Stimulated activated CD4-positive, alpha-beta T cell treated with anti-CD3 and anti-CD28 coated beads, Interleukin-1b, Interleukin-23, amount 100 ng/mL, for 24 hours (primary cell): ENCODE data around the gene MAPK11.

Experiments
- DNase-seq, 4 experiments: peaks; one replicate each; pipeline ENCODE4 v3.0.0-alpha.2; 2020; ENCODE audit warnings: low read depth in 4 of 4, low spot score in 1 of 4

MAPK11 gene

DNA sequence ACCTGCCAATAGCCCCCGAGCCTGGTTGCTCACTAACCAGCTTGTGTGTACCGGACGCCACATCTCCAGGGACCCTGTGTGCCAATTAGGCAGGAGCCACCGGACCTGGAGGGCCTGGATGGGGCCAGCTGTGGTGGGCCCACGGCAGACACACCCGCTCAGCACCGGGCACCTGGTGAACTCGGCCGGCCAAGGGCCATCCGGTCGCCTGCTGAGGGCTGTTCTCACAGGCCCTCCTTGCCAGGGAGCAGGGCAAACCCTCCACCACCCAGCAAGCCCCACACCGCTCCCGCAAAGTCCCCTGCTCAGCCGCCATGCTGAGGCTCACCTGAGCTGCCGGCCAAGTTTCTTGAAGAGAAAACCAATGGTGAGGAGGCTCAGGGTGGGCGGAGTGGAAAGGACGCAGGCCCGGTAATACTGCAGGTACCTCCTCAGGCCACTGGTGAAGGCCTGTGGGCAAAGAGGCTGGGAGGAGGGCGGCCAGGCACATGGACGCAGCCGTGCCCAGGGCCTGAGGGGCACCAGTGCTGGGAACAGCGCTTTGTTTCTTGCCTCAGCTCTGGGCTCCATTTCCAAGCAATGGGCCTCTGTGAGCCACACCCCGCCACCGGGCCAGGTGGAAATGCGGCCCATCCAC is 42.5 kb downstream of the MAPK11 start:
- no peak for DNase-seq

- no peak for DNase-seq
These were observed 43.4 kb downstream of the MAPK11 start for GRCh38 chr22:50226875-50227165.

GRCh38 chr22:50226063-50226874 is 43.9 kb downstream of the MAPK11 start:
- no peak for DNase-seq

- no peak for DNase-seq
These were observed 44.8 kb downstream of the MAPK11 start for GRCh38 chr22:50225200-50225969.

DNA sequence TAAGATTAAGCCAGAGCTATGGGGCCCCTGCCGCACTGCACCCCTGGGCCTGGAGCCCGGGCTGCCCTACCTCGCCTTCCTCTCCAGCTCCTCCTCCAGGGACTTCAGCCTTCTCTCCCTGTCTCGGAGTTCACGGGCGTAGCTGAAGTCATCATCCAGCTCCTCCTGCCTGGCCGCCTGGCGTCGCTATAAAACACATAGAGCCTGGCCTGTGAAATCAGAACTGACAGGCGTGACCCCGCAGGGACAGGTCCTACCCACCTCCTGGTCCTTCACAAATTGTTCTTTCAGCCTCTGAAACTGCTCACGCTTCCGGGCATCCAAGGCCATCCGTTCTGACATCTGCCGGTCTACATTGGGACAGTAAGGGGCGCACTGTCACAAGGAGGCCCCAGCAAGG is 46.1 kb downstream of the MAPK11 start:
- no peak for DNase-seq

- DNase-seq: no peak
These were observed 47.7 kb downstream of the MAPK11 start for GRCh38 chr22:50222508-50222907.

DNA sequence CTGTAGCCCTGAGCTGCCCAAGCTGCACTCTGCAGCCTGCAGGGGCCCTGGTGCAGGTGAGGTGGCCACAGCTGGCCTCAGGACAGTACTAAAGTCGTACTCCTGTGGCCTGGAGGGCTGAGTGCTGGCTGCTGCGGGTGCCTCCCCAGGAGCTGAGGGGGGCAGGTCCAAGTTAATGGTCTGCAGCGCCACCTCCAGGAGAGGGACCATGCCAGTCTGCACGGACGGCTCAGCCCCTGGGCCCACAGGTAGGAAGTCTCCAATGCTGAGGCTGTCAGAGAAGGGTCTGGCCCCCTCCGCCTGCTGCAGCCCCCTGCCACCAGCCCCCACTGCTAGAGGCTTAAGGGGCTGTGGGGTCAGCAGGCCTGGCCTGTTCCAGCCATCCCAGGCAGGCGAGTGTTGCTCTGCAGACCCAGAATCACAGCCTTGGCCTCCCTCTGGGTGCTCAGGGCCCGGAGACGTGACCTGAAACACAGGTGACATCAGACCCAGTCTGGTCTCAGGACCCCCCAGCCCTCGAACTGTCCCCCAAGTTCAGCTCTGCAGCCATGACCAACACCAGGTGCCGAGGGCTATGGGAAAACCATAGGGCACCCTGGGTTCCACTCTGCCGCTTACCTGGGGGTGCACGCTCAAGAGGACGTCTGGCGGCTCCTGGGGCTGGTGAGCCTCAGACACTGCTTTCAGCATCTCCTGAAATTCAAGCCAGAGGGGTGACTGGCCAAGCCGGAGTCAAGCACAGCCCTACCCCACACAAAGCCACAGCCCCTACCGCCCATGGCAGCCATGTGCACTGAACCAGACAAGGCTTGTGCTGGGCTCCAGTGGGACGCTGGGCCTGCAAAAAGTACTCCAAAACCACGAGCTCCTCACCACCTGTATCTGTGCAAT is 48.5 kb downstream of the MAPK11 start:
- DNase-seq: no peak

DNA sequence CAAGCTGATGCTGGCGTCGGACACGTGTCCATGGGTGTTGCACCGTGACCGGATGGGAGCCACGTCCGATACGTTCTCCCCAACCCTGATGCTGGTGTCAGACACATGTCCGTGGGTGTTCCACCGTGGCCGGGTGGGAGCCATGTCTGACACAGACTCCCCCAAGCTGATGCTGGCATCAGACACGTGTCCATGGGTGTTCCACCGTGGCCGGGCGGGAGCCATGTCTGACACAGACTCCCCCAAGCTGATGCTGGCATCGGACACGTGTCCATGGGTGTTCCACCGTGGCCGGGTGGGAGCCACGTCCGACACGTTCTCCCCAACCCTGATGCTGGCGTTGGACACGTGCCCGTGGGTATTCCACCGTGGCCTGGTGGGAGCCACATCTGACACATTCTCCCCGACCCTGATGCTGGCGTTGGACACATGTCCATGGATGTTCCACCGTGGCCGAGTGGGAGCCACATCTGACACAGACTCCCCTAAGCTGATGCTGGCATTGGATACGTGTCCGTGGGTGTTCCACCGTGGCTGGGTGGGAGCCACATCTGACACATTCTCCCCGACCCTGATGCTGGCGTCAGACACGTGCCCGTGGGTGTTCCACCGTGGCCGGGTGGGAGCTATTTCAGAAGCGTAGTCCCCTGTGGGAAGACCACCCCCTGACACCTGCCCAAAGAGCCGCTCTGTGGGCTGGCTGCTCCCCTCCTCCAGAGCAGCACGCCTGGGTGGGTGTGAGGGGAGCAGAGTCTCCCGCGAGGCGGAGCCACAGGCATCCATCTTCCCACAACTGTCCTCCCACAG is 49.4 kb downstream of the MAPK11 start:
- no peak for DNase-seq

DNA sequence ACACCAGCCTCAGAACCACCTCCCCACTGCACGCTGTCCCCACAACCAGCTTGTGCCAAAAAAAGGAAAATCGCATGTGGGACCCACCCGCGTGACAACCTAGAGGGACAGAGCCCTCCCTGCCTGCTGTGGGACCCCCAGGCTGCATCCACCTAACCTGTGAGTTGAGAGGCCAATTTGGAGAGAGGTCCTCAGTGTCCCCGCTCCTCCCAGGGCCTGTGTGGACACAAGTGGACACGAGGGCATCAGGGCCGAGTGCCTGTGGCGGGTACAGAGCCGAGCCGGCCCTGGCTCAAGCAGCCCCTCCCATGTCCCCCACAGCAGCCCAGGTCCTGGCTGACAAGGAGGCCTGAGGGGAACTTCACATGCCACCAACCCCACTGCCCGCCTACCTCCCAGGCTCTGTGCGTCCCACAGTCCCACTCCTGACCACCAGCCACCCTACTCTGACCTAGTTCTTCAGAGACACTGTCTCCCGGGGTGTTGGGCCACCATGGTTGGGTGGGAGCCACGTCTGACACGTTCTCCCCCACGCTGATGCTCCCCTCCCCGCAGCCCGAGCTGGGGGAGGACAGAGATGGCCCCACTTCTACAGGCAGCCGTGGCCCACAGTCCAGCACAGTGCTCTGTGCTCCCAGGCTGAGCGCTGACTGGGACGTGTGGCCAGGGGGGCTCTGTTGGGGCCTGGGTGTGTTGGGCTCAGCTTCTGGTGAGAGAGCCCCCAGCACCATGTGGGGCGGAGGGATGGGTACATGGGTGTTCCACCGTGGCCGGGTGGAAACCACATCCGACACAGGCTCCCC is 50.2 kb downstream of the MAPK11 start:
- DNase-seq: no peak

GRCh38 chr22:50218996-50219727 is 51.0 kb downstream of the MAPK11 start:
- DNase-seq: no peak

- DNase-seq: no peak
These were observed 51.8 kb downstream of the MAPK11 start for GRCh38 chr22:50218153-50218995.

GRCh38 chr22:50217543-50218152 is 52.5 kb downstream of the MAPK11 start:
- no peak for DNase-seq

DNA sequence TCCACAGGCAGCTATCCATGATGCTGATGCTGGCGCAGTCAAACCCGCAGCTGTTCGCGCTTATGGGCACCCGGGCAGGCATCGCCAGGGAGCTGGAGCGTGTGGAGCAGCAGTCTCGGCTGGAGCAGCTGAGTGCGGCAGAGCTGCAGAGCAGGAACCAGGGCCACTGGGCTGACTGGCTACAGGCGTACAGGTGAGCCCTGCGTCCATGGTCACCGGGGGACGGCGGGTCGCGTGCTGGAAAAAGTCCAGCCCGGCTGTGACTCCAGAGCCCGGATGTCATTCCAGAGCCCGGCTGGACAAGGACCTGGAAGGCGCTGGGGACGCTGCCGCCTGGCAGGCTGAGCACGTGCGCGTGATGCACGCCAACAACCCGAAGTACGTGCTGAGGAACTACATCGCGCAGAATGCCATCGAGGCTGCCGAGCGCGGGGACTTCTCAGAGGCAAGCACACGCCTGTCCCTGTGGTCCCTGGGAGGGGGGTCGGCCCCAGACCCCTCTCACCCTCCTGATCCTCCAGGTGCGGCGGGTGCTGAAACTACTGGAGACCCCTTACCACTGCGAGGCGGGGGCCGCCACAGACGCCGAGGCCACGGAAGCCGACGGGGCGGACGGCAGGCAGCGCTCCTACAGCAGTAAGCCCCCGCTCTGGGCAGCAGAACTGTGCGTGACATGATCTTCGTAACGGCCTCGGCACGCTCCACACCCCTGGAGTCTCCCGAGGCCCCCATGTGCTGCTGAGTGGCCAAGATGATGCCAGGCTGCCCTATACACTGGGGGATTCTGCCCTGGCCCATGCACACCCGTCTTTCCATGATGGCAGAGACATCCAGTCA is 53.3 kb downstream of the MAPK11 start:
- DNase-seq: no peak

GRCh38 chr22:50216055-50216683 is 54.0 kb downstream of the MAPK11 start:
- no peak for DNase-seq

DNA sequence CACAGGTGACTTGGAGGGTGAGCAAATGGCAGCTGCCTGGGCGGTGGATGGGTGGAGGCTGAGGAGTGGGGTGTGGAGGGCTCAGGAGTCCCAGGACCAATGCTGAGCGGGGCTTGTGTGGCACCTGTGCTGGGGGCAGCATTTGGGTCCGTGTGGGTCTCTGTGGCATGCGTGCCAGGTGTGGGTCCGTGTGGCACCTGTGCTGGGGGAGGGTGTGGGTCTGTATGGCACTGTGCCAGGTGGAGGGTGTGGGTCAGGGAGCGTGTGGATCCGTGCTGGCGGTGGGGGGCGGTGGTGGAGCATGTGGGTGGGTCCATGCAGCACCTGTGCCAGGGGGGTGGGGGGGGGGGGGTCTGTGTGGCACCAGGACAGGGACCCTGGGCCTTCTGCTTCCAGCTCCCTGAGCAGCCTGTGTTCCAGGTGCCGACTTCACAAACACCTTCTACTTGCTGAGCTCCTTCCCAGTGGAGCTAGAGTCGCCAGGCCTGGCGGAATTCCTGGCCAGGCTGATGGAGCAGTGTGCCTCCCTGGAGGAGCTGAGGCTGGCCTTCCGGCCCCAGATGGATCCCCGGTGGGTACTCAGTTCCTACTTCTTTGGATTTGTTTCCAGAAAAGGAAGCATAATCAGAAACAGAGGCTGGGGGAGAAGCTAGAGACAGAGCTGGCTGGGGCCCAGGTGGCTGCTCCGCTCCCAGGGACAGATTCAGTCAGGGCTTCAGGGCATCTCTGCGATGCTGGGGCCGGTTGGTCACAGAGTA is 54.7 kb downstream of the MAPK11 start:
- DNase-seq: no peak
